Renal cortex interstitium (tissue), 11 donors: ENCODE results near the gene MPP7. TPM values are rescaled to one million over a fixed set of nuclear protein-coding genes. Genes with fewer than 3 reads are reported as not detected.

ENCODE experiments used
- DNase-seq, 11 donors: peaks; one replicate each; pipeline ENCODE4 v3.0.0-alpha.2; 2013; ENCODE audit warnings: low read depth in 9 of 11, low spot score in 4 of 11; ENCODE audit errors: extremely low read depth in 1 of 11
- polyA plus RNA-seq, 3 donors: library from polyadenylated mRNA; unstranded; fragments of 120-200 nt; gene quantifications; one replicate each; pipeline ENCODE4 v1.2.1, GENCODE V29; 2013; ENCODE audit not compliant: insufficient read length in 3 of 3

Gene MPP7
- polyA plus RNA-seq, 3 donors: 6.9 to 8.4 (median 8.2) TPM

DNA sequence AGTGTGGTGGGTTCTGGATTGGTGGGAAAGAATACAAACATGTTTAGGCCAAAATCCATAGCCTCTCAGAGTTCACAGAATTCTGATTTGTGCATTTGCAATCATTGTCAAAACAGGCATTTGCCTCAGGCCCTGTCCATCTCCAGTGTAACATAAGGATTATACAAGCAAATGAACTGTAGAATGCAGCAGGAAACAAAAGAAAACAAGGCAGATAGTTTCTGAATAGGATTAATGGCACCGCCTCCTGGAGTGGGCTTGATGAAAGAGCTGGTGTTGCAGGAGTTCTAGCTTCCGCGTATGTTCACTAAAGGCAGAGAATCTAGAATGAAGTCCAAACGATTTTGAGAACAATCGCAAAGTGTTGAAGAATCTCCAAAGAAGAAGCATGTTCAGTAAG lies 11.3 kb upstream of the MPP7 start:
- no peak for DNase-seq

DNA sequence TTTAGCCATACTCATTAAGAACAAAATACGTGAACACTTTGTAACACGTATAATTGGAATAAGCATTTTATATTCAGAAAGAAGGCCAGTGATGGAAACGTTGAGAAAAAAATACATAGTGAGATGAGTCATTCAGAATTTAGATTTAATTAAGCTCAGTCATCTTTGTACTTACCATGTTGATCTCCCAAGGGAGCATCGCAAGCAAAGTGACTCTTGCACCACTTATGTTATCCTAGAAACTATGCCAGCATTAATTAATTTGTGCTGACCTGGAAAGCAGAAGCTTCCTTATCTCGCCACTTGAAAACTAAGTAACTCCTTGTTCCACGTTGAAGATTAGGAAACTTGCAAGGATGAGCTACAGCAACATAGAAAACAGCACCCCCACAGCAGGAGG lies 9.7 kb upstream of the MPP7 start:
- DNase-seq: no peak

GRCh38 chr10:28311104-28311503 lies 8.2 kb upstream of the MPP7 start:
- DNase-seq: no peak

DNA sequence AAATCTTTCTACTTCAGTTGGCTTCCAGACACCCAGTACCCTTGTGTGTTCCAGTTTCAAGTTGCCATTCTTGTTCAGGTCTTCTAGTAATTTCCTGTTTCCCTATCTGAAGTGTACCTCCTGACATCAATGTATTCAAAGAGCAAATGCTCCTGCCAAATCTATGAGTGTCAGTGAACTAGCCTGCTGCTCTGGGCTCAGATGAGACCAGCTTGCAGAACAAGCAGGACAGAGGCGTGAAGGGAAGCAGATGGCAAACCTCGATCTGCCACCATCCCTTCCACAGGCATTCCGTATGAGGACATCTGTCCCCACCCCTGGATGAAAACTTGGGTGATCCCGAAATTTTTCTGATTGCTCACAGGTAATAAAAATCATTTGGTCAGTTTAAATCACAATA lies 4.4 kb upstream of the MPP7 start:
- no peak for DNase-seq

GRCh38 chr10:28305553-28305952 lies 2.7 kb upstream of the MPP7 start:
- no peak for DNase-seq

GRCh38 chr10:28304032-28304571 lies 1.2 kb upstream of the MPP7 start:
- DNase-seq: no peak

DNA sequence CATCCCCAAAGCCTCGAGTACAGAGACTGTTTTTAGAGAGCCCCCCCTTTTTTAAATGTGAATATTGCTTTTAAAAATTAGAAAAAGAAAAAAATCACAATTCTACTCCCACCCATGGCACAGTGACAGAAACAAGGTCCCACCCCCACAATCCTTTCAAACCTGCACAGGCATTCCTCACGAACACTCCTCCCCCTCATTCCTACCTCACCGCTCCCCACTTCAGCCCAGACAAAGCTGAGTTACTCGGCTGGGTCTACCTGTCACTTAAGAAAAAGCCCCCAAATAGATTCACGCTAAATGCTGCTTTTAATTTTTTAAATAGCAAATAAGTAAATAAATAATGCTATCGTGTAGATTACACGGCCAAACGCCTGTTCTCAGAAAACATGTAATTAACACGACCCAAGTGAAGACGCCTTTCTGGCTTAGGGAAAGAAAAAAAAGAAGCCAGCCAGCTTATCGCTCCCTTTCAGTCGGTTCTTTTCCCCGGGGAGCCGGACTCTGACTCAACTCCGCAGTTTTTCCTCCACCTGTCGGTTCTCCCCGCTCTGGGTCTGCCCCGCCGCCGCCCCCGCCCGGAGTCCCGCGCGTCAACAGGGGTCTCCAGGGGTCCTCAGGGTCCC lies 739 bp downstream of the MPP7 start:
- peak in 6 of 11 donors; percentile 23 to 57 (median 35) for DNase-seq

DNA sequence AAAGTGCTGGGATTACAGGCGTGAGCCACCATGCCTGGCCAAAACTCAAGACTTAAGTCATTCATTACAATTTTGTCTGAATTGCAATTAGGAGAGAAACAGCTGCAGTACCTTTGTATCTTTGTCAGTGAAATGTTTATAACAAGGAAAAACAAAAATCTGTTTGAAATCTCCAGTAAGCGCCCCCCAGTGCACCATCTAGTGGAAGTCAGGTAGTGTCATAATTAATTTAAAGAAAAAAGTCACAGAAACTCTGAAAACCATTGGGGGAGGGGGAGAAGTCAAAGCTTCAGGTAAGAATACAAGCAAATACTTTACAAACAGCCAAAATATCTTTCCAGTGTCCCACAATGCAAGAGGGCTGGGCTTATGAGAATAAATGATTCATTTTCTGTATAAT lies 2.8 kb downstream of the MPP7 start:
- DNase-seq: no peak

DNA sequence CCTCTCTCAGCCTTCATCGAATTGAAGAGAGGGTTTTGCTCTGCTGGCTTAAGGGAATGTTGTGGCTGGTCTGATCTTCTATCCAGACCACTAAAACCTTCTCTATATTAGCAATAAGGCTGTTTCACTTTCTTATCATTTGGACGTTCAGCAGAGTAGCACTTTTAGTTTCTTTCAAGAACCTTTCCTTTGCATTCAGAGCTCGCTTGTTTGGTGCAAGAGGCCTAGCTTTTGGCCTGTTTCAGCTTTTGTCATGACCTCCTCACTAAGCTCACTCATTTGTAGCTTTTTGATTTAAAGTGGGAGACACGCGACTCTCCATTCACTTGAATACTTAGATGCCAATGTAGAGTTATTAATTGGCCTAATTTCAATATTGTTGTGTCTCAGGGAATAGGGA lies 3.9 kb downstream of the MPP7 start:
- no peak for DNase-seq

- no peak for DNase-seq
Measured at GRCh38 chr10:28296023-28296422, 6.8 kb downstream of the MPP7 start.

GRCh38 chr10:28295336-28295735 lies 7.5 kb downstream of the MPP7 start:
- DNase-seq: no peak

DNA sequence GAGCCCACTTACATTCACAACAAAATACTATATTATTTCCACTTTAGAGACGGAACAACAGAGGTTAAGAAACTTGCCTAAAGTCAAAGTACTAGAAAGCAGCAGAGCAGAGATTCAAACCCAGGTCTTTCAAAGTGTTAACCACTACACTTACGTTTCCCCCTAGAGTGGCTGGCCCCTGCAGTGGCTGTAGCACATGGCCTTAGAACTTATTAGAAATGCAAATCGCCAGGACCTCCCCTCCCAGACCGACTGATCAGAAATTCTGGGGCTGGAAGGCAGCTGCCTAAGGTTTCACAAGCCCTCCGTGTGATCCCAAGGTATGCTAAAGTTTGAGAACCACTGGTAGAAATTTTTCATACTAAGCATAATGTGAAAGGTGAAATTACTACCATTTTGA lies 8.1 kb downstream of the MPP7 start:
- no peak for DNase-seq

DNA sequence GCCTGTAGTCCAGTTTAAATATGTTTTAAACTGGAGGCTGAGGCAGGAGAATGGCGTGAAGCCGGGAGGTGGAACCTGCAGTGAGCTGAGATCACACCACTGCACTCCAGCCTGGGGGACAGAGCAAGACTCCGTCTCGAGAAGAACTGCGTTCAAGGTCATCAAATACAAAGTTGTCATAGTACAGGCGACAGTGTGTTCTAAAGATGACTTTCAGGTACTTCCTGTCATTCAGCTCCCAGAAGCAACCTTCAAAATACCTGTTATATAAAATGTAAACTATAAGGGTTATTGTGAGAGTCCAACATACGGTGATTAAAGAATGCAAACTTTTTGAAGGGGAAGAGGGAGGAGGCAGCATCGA lies 8.7 kb downstream of the MPP7 start:
- DNase-seq: no peak

DNA sequence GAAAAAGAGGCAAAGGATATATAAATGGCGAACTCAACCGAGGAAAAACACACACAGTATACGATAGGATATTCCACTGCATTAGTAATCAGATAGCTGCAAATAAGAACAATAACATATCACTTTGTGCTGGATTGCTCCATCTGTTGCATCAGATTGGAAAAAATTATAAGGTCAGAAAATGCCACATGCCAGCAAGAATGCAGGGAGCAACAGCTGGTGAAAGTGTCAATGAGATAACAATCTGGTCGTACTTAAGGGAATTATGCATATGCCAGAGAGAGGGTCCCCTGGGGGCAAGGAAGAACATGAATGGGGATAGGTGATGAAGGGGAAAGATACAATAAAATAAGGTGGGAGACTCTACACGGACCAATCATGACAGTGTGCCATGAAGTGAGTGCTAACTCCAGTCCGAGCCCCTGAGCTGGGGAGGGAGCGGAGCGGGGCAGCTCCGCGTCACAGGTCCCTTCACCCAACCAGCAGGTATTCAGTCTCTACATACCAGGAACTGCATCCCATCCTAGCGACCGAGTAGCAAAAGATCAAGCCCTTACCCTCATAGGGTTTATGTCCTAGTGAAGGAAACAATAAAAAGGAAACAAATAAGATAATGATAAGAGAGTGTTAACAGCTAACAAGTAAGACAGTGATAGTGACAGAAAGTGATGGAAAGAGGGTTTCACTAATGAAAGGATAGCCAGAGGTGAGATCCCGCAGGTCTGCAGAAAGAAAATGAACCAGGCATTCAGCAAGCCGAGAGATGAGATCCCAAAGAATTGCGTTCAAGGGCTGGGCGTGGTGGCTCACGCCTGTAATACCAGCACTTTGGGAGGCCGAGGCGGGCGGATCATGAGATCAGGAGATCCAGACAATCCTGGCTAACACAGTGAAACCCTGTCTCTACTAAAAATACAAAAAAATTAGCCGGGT lies 9.4 kb downstream of the MPP7 start:
- DNase-seq: no peak

DNA sequence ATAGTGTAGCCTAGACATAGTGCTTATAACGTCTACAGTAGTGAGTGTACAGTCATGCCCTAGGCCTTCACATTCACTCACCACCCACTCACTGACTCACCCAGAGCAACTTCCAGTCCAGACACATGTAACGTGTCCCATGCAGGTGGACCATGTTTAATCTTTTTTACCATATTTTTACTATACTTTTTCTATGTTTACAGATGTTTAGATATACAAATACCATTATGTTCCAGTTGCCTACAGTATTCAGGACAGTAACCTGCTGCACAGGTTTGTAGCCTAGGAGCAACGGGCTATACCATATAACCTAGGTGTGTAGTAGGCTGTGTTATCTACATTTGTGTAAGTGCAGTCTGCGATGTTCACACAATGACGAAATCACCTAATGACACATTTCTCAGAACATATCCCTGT lies 11.0 kb downstream of the MPP7 start:
- DNase-seq: no peak

GRCh38 chr10:28285816-28286215 lies 17.0 kb downstream of the MPP7 start:
- DNase-seq: no peak

DNA sequence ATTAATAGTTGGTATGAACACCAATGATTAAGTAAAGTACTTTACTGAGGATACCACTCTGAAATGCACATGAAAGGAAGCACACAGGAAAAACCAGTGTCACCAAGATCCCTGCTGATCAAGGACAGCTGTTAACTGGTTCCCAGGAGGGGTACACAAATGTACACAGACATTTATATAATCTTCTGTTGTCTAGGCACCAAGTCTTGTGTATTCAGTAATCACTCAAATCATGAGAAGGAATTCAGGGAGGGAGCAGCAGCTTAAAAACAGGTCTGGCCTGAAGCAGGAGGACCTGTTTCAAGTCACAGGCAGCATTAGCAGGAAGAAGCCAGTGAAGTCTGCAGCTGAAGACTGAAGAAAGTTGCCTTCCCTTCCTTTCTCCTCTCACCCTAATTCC lies 18.7 kb downstream of the MPP7 start:
- DNase-seq: peak in 1 of 11 donors; percentile 27

GRCh38 chr10:28283251-28283650 lies 19.6 kb downstream of the MPP7 start:
- DNase-seq: no peak

DNA sequence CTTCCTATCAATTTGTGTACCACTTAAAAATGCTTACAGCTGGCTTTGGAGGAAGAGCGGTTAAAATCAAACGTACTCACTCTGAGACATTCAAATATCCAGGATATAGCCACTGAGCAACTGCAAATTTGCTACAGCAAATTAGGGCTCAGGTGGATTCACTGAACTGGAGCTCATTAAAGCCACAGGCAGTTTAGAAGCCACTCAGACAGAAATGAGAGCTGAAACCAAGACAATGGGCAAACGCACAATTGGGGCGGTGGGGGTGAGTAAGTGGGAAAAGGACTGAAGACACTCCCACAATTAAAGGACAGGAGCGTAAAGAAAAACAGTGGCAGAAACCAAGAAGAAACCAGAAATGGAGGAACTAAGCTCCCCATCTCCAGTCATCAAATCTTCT lies 20.5 kb downstream of the MPP7 start:
- no peak for DNase-seq

DNA sequence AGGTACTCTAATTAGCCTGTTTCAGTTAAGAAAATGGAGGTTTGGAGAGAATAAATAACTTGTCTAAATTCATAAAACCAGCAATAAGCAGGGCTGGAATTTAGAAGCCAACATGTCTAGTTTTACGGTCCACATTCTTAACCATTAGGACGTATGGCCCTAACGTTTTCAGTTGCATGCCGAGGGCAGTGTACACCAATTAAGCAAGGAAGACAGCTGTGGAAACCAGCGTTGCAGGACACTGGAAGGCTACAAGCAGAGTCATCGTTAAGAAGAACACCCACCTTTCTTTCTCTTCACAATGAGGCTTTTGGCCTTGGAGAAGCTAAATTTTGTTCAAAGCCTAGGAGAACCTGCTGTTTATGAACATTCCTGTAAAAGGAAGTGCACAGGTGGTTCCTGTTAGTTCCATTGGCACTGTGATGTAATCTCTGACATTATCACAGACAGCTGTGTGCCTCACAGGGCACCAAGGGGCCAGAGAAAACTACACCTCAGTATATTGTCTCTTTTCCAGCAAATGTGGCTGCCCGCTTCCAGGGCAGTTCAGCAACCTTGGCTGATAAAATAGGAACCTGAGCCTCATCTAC lies 21.0 kb downstream of the MPP7 start:
- DNase-seq: no peak
